SU-DHL-6 (cell line): ENCODE data around the gene SAPCD1.

Experiments
- EZH2phosphoT487 ChIP-seq: fragments of 200-600 bp; sonication (generic), shearing (Covaris generic); conservative IDR thresholded peaks from 2 replicates; pipeline ENCODE4 v1.6.1; 2018; ENCODE audit warnings: mild to moderate bottlenecking, antibody characterized with exemption, low read length, moderate library complexity, mixed read lengths
- TF ChIP-seq, protein P1 (sequence below): fragments of 200-600 bp; sonication (generic); IDR thresholded peaks from one replicate; pipeline ENCODE4 v1.5.1; 2017; ENCODE audit warnings: antibody characterized with exemption, mild to moderate bottlenecking, low read length, moderate library complexity; ENCODE audit not compliant: insufficient read depth, poor library complexity, severe bottlenecking

DNA sequence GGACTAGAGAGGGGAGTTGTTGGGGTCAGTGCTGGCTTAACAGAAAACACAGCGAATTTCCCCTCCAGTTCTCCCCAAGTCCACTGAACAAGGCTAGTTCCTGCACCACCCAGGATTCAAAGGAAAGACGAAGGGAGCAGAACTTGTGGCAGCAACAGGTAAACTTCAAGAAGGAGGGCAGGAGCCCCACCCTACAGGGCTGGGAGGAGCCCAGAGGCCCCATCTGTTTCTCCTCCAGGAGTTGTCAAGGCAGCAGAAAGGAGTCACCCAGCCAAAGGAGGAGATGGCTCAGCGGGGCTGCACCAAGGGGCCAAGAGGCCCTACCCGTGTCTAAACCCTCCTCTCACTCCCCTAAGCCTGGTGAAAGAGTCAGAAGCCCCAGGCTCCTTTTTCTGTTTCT lies 1.7 kb downstream of the SAPCD1 start:
- TF ChIP-seq, protein P1, sequence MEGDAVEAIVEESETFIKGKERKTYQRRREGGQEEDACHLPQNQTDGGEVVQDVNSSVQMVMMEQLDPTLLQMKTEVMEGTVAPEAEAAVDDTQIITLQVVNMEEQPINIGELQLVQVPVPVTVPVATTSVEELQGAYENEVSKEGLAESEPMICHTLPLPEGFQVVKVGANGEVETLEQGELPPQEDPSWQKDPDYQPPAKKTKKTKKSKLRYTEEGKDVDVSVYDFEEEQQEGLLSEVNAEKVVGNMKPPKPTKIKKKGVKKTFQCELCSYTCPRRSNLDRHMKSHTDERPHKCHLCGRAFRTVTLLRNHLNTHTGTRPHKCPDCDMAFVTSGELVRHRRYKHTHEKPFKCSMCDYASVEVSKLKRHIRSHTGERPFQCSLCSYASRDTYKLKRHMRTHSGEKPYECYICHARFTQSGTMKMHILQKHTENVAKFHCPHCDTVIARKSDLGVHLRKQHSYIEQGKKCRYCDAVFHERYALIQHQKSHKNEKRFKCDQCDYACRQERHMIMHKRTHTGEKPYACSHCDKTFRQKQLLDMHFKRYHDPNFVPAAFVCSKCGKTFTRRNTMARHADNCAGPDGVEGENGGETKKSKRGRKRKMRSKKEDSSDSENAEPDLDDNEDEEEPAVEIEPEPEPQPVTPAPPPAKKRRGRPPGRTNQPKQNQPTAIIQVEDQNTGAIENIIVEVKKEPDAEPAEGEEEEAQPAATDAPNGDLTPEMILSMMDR, result no peak
- TF ChIP-seq EZH2phosphoT487, result no peak
